ENCODE measurements around the gene MYL6. TPM values are rescaled to one million over a fixed set of nuclear protein-coding genes. Genes with fewer than 3 reads are reported as not detected.
A peak's percentile ranks its signal among the peaks of the same experiment; 100 is the strongest.

Gene MYL6
- total RNA-seq, 1 experiment from 2014 or later, result 1,181 TPM

DNA sequence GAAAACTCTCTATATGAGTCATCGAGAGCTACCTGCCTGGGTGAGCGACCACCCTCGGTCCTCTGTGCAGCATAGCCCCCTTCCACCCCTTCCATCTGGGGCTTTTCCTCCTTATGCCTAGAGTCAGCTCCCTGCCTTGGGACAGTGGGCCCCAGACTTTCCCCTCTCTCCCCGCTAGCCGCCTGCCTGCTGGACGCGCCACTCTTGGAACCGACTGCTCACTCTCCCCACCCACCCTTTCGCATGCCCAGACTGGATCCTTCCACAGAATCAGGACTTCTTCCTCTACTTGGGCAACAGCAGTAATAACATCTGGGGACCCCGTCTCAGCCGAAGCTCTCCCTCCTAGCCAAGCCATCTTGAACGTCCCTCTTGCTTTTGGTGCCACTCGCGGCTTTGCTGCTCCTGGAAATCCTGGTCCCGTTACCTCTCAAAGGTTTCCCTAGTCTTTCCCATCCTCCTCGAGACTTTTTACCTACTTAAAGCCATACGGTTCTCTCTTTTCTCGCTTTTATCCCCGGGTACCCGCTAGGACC lies 29.4 kb upstream of the MYL6 start:
- Histone ChIP-seq H3K4me1 (ENCODE audit: insufficient read depth, low read length) (no peaks in the 10 kb centered on the region), H3K27me3 (ENCODE audit: insufficient read depth, low read length) (no peaks in the 10 kb centered on the region), H3K4me2 (ENCODE audit: insufficient read depth, insufficient read length, low read length) (peak overlapping the region; percentile 100), H2BK15ac (ENCODE audit: low read depth, low read length) (no peak overlapping the region), H2AFZ (ENCODE audit: low read length) (no peak overlapping the region), H4K5ac (ENCODE audit: insufficient read length, low read depth, low read length) (no peak overlapping the region), H3K4ac (ENCODE audit: low read depth, low read length) (no peak overlapping the region), H3K18ac (ENCODE audit: insufficient read length, low read depth, low read length) (peak overlapping the region; percentile 74), H4K20me1 (ENCODE audit: control insufficient read depth, insufficient read depth, insufficient read length) (no peaks in the 10 kb centered on the region), H3K27ac (ENCODE audit: insufficient read length, low read depth, low read length) (no peak overlapping the region), H3K14ac (ENCODE audit: insufficient read depth, low read length) (peak overlapping the region; percentile 87), H4K91ac (ENCODE audit: insufficient read length, low read depth, low read length) (no peak overlapping the region), H2BK120ac (ENCODE audit: low read depth, low read length, poor library complexity, severe bottlenecking) (no peak overlapping the region), H3K79me1 (ENCODE audit: insufficient read depth, low read depth, low read length, poor library complexity, severe bottlenecking) (no peaks in the 10 kb centered on the region), H3K23me2 (ENCODE audit: insufficient read length, low read depth, low read length, poor library complexity, severe bottlenecking) (peaks cover 17% of the 10 kb centered on the region), H3T11ph (ENCODE audit: low read length) (no peak overlapping the region), H3K79me2 (ENCODE audit: insufficient read depth, low read length) (no peaks in the 10 kb centered on the region), H3K56ac (ENCODE audit: insufficient read length, low read depth, low read length) (no peak overlapping the region), H2BK5ac (ENCODE audit: insufficient read length, low read length) (no peak overlapping the region), H2BK20ac (ENCODE audit: low read depth, low read length, poor library complexity, severe bottlenecking) (no peak overlapping the region), H2BK12ac (ENCODE audit: insufficient read length, low read depth, low read length) (no peak overlapping the region), H3K9ac (ENCODE audit: extremely low read depth, insufficient read length, low read length) (peak overlapping the region; percentile 84), H4K8ac (replicated peaks; ENCODE audit: insufficient read length, low read depth, low read length) (no peak overlapping the region), H3K9me3 (ENCODE audit: control insufficient read depth, low read depth, low read length) (no peaks in the 10 kb centered on the region), H2AK5ac (ENCODE audit: insufficient read length, low read length) (no peak overlapping the region), H3K23ac (ENCODE audit: insufficient read length, low read depth, low read length) (no peak overlapping the region)
- peak overlapping the region; percentile 88 to 98 for H3K4me3 Mint-ChIP-seq
- TF ChIP-seq, protein P1, sequence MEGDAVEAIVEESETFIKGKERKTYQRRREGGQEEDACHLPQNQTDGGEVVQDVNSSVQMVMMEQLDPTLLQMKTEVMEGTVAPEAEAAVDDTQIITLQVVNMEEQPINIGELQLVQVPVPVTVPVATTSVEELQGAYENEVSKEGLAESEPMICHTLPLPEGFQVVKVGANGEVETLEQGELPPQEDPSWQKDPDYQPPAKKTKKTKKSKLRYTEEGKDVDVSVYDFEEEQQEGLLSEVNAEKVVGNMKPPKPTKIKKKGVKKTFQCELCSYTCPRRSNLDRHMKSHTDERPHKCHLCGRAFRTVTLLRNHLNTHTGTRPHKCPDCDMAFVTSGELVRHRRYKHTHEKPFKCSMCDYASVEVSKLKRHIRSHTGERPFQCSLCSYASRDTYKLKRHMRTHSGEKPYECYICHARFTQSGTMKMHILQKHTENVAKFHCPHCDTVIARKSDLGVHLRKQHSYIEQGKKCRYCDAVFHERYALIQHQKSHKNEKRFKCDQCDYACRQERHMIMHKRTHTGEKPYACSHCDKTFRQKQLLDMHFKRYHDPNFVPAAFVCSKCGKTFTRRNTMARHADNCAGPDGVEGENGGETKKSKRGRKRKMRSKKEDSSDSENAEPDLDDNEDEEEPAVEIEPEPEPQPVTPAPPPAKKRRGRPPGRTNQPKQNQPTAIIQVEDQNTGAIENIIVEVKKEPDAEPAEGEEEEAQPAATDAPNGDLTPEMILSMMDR (conservative IDR thresholded peaks at IDR 0.05), result no peak
- H3K27me3 Mint-ChIP-seq (ENCODE audit: low read depth), result no peaks in the 10 kb centered on the region
- H3K27ac Mint-ChIP-seq, result peak overlapping the region; percentile 93 to 99 (median 99)
- WGBS (ENCODE audit: extremely low coverage, insufficient read length, low lambda C conversion rate), result no CpG with 5 or more reads among the region's 20 CpGs
- peaks cover 26 to 27% of the 10 kb centered on the region in 2 experiments for H3K4me1 Mint-ChIP-seq
- no peak for DNase-seq
- peaks cover 33 to 41% (median 36%) of the 10 kb centered on the region in 3 experiments for H3K36me3 Mint-ChIP-seq (ENCODE audit: insufficient read depth in 1 of 3, low read depth in 3 of 3)
- no peaks in the 10 kb centered on the region; a peak in 1 of 5 replicates for H3K9me3 Mint-ChIP-seq
